GM12801 (cell line): Measurements from ENCODE around the gene PGPEP1.

Source experiments
- CTCF ChIP-seq: IDR thresholded peaks from one replicate; pipeline ENCODE4 v1.5.1; 2011; ENCODE audit warnings: control low read depth; ENCODE audit not compliant: insufficient read length; ENCODE audit errors: extremely low read depth

PGPEP1 gene

GRCh38 chr19:18388960-18389725 lies 48.7 kb downstream of the PGPEP1 start:
- TF ChIP-seq CTCF = no peak

GRCh38 chr19:18389726-18390064 lies 49.3 kb downstream of the PGPEP1 start:
- no peak for TF ChIP-seq CTCF

- no peak for TF ChIP-seq CTCF
These were observed 49.9 kb downstream of the PGPEP1 start for GRCh38 chr19:18390065-18390907.

- no peak for TF ChIP-seq CTCF
These were observed 51.2 kb downstream of the PGPEP1 start for GRCh38 chr19:18391509-18392075.

GRCh38 chr19:18392417-18392816 lies 52.0 kb downstream of the PGPEP1 start:
- no peak for TF ChIP-seq CTCF

- no peak for TF ChIP-seq CTCF
These were observed 52.5 kb downstream of the PGPEP1 start for GRCh38 chr19:18392926-18393325.

GRCh38 chr19:18393836-18394235 lies 53.4 kb downstream of the PGPEP1 start:
- TF ChIP-seq CTCF = no peak
